GM12891 (cell line): Measurements from ENCODE around the gene MAP2K7.

Experiments used
- POLR2A ChIP-seq: IDR thresholded peaks from 2 replicates; pipeline ENCODE4 v1.6.1; 2011; ENCODE audit warnings: low read depth, low read length, control low read depth
- POLR2AphosphoS5 ChIP-seq: IDR thresholded peaks from 2 replicates; pipeline ENCODE4 v1.6.1; 2011; ENCODE audit warnings: low read depth, low read length, control low read depth
- POU2F2 ChIP-seq: IDR thresholded peaks from 2 replicates; pipeline ENCODE4 v1.6.1; 2011; ENCODE audit warnings: low read depth, mild to moderate bottlenecking, control low read depth, low read length, moderate library complexity
- SPI1 ChIP-seq: IDR thresholded peaks from 2 replicates; pipeline ENCODE4 v1.6.1; 2011; ENCODE audit warnings: low read depth, low read length, control low read depth
- TAF1 ChIP-seq: IDR thresholded peaks from 2 replicates; pipeline ENCODE4 v1.6.1; 2011; ENCODE audit warnings: low read depth, low read length, control low read depth

DNA sequence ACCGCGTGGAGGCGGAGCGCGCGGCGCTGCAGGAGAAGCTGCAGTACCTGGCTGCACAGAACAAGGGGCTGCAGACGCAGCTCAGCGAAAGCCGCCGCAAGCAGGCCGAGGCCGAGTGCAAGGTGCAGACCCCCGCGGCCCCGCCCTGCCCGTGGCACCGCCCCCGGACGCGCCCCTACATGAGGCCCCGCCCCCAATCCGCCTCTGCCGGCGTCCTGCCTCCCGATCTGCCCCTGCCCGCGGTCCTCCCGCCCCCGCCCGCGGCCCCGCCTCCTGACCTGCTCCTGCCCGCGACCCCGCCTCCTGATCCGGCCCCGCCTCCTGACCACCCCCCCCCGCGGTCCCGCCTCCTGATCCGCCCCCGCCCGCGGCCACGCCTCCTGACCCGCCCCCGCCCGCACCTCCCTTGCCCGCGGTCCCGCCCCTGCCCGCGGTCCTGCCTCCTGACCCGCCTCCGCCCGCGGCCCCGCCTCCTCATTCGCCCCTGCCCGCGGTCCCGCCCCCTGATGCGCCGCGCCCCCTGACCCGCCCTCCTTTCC lies 41.2 kb upstream of the MAP2K7 start:
- TF ChIP-seq POLR2A (no peak), POLR2AphosphoS5 (no peak), TAF1 (no peak), POU2F2 (no peak), SPI1 (no peak)
